ENCODE results near the gene SNX22.

SNX22 gene

DNA sequence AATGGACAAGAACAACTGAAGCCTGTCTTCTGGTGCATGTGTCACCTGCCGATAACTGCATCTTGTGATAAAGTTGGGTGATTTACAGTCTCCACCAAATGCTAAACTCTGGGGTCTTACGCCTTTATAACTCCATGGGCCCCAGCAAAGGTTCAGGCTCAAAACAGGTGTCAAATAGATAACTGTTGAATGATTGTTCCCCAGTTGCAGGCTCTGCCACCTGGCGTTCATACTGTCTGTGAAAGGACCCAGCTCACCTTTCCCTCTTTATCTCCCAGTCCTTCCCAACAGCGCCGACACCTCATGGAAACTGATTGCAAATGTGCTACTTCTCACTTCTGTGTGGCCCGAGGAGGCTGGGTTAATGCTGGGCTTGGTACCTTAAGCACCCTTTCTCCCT is 8.3 kb upstream of the SNX22 start:
- Mint-ChIP-seq H3K27ac (no peak overlapping the region), H3K4me3 (no peak overlapping the region), H3K27me3 (no peaks in the 10 kb centered on the region), H3K4me1 (ENCODE audit: low read depth in 2 of 2) (no peaks in the 10 kb centered on the region), H3K36me3 (ENCODE audit: insufficient read depth) (peaks cover 26% of the 10 kb centered on the region), H3K9me3 (no peaks in the 10 kb centered on the region)
- ATAC-seq (replicated peaks) (no peak), DNase-seq (no peak)

DNA sequence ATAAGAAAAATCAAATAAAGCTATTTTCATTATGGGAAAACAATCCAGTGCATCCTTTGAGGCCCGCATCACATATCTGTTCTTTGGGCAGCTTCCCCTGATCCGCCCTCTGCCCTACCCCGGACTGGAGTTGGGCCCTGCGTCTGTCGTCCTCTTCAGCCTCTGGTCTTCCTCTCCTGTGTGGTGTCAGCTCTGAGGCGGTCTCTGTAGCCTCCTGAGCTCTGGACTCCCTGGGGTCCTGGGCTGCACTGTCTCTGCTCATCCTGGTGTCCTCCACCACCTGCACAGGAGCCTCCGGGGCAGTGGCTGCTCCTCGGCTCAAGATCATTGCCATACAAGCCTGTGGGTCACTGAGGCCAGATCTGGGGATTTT is 7.4 kb upstream of the SNX22 start:
- no peaks in the 10 kb centered on the region for H3K9me3 Mint-ChIP-seq
- H3K4me1 Mint-ChIP-seq (ENCODE audit: low read depth in 2 of 2), result no peaks in the 10 kb centered on the region
- H3K4me3 Mint-ChIP-seq, result no peak overlapping the region
- DNase-seq (no peak), ATAC-seq (replicated peaks) (no peak)
- peak overlapping the region in 1 of 2 donors; percentile 44 for H3K27ac Mint-ChIP-seq
- peaks cover 24% of the 10 kb centered on the region for H3K36me3 Mint-ChIP-seq (ENCODE audit: insufficient read depth)
- no peaks in the 10 kb centered on the region for H3K27me3 Mint-ChIP-seq

DNA sequence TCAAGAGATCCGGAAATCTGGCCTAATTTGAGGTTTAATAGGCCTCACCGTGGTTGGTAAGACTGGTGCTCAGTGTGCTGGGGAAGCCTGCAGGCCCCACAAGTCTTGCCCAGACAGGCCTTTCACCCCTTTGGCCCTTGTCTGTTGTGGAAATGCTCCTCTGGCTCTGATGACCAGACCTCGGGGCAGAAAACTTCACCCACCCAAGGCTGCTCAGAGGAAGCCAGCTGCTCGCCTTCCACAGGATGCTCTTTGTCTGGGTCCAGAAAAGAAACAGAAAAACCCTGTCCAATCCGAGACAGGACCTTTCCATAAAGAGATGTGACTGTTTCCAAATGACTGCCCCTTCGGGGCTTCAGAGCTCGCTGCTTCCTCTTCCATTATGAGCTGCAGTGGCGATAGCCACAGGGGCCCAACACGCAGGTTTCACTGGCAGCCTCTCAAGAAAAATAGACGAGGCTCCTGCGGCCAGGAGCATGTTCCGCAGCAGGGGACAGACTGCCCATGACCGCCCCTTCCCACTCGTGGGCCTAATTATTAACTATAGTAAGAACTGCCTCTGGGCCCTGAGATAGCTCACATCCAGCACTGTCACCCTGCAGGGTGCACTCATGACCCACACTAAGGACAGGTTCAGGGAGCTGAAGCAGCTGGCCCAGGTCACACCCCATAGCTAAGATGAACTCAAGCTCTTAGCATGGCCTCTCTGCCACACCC is 6.8 kb upstream of the SNX22 start:
- Mint-ChIP-seq H3K27ac (peak overlapping the region in 1 of 2 donors; percentile 44), H3K4me3 (no peak overlapping the region), H3K27me3 (no peaks in the 10 kb centered on the region), H3K4me1 (ENCODE audit: low read depth in 2 of 2) (peaks cover 4 to 5% of the 10 kb centered on the region in 2 donors), H3K9me3 (no peaks in the 10 kb centered on the region), H3K36me3 (ENCODE audit: insufficient read depth) (peaks cover 24% of the 10 kb centered on the region)
- ATAC-seq (replicated peaks) (no peak), DNase-seq (no peak)

DNA sequence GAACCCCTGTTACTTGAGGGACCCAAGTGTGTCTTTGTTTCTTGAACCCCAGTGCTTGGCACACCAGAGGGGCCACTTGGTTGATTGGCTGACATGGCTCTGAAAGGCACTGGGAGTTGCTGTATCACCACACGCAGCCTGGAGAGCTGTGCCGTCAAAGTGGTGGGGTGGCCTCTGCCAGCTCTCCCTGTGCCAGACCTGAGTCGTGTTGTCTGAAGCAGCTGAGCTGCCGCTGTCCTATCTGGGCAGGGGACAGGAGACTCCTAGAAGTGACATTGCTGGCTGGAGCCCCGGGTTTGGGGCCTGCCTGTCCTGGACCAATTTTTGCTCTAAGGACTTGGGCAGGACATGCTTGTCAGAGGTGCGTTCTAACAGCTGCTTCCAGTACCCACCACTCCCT is 5.5 kb upstream of the SNX22 start:
- H3K4me1 Mint-ChIP-seq (ENCODE audit: low read depth in 2 of 2), result peaks cover 9% of the 10 kb centered on the region in 2 donors
- H3K36me3 Mint-ChIP-seq (ENCODE audit: insufficient read depth), result peaks cover 27% of the 10 kb centered on the region
- H3K27me3 Mint-ChIP-seq, result peaks cover 0 to 6% of the 10 kb centered on the region in 2 donors
- peak overlapping the region in 1 of 2 donors; percentile 44 for H3K27ac Mint-ChIP-seq
- no peak for DNase-seq
- no peak for ATAC-seq (replicated peaks)
- H3K4me3 Mint-ChIP-seq, result no peak overlapping the region
- no peaks in the 10 kb centered on the region for H3K9me3 Mint-ChIP-seq

DNA sequence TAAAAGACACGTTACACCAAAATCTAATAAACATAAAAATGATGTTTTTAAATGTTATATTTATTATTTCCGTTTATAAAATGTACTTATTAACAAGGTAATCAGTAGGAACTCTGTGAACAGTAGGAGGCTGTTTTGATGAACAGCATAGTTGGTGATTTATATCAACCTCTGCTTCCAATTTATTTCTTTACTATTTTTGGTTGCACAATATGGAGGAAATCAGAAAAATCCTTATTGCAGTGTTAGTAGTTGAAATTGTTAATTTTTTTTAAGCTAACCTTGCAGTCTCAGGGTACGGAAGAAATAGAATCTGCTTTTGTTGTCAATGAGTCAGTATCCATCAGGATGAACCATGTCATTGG is 5.0 kb upstream of the SNX22 start:
- Mint-ChIP-seq H3K4me3 (no peak overlapping the region), H3K27me3 (peaks cover 0 to 9% of the 10 kb centered on the region in 2 donors), H3K9me3 (no peaks in the 10 kb centered on the region), H3K36me3 (ENCODE audit: insufficient read depth) (peaks cover 26% of the 10 kb centered on the region), H3K4me1 (ENCODE audit: low read depth in 2 of 2) (peaks cover 10% of the 10 kb centered on the region in 2 donors), H3K27ac (no peak overlapping the region)
- no peak for ATAC-seq (replicated peaks)
- DNase-seq, result no peak

DNA sequence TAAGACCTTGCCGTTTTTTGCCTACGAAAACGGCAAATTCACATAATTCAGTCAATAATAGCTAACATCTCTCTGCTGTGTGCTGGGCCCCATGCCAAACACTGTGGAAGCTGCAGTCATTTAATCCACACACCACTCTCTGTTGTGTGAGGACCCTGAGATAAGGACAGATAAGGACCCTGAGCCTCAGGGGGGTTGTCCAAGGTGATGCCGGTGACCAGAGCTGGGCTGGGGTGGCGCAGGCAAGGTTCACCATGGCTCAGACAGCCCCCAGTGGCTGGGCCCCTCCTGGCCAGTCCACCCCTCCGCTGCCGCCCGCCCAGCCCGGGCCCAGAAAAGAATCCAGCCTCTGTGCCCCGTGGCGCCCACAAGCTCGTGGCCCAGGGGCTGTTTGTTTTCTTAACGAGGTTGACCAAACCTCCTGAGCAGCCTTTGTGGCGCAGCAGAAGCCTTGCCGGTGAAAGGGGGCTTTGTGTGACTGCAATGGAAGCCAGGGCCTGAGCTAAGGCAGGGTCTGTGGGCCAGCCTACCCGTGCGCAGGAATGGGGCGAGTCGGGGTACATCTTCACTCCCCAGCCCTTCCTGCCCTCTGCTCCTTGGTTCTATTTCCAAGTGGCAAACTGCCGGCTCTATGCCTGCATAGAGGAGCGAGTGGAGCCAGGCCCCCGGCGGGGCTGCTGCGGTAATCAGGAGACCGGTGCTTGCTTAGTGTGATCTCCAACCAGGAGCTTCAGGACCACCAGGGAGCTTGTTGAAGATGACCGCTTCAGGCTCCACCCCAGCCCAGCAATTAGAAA is 4.4 kb upstream of the SNX22 start:
- DNase-seq, result no peak
- Mint-ChIP-seq H3K27me3 (peaks cover 0 to 9% of the 10 kb centered on the region in 2 donors), H3K9me3 (no peaks in the 10 kb centered on the region), H3K36me3 (ENCODE audit: insufficient read depth) (peaks cover 24% of the 10 kb centered on the region), H3K27ac (no peak overlapping the region), H3K4me3 (no peak overlapping the region), H3K4me1 (ENCODE audit: low read depth in 2 of 2) (peaks cover 10% of the 10 kb centered on the region in 2 donors)
- no peak for ATAC-seq (replicated peaks)

DNA sequence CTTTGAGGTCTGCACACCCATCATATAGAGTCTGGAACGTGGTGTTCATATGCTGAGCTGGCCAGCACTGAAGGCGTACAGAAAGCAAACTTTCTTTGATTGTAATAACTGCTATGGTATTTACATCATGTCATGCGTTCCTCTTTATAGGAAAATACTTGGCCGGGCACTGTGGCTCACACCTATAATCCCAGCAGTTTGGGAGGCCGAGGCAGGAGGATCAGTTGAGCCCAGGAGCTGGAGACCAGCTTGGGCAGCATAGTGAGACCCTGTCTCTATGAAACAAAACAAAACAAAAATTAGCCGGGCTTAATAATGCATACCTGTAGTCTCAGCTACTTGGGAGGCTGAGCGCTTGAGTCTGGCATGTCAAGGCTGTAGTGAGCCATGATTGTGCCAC is 3.4 kb upstream of the SNX22 start:
- DNase-seq (no peak), ATAC-seq (replicated peaks) (no peak)
- H3K4me1 Mint-ChIP-seq (ENCODE audit: low read depth in 2 of 2), result peaks cover 10 to 16% of the 10 kb centered on the region in 2 donors
- H3K27me3 Mint-ChIP-seq, result peaks cover 2 to 18% of the 10 kb centered on the region in 2 donors
- no peaks in the 10 kb centered on the region for H3K9me3 Mint-ChIP-seq
- H3K4me3 Mint-ChIP-seq, result no peak overlapping the region
- peaks cover 21% of the 10 kb centered on the region for H3K36me3 Mint-ChIP-seq (ENCODE audit: insufficient read depth)
- H3K27ac Mint-ChIP-seq, result no peak overlapping the region

DNA sequence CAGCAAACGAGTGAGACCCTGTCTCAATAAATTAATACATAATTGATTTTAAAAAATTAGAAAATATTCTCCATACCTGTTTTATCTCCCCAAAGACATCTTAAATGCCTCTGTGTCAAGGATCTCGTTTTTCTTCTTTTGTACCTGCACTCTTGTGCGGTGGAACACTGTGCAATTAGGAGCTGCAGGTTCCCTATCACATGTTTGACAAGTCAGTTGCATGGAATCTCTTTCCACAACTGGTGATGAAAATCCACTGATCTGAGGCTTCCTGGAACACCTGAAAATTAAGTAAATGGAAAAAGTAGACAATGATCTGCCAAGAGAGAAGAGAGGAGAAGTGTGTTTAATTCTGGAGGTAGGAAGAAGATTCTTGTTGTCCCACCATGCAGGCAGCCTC is 3.0 kb upstream of the SNX22 start:
- ATAC-seq (replicated peaks) (no peak), DNase-seq (no peak)
- Mint-ChIP-seq H3K36me3 (ENCODE audit: insufficient read depth) (peaks cover 21% of the 10 kb centered on the region), H3K9me3 (no peaks in the 10 kb centered on the region), H3K4me3 (no peak overlapping the region), H3K27me3 (peaks cover 7 to 21% of the 10 kb centered on the region in 2 donors), H3K4me1 (ENCODE audit: low read depth in 2 of 2) (peaks cover 13 to 20% of the 10 kb centered on the region in 2 donors), H3K27ac (no peak overlapping the region)

DNA sequence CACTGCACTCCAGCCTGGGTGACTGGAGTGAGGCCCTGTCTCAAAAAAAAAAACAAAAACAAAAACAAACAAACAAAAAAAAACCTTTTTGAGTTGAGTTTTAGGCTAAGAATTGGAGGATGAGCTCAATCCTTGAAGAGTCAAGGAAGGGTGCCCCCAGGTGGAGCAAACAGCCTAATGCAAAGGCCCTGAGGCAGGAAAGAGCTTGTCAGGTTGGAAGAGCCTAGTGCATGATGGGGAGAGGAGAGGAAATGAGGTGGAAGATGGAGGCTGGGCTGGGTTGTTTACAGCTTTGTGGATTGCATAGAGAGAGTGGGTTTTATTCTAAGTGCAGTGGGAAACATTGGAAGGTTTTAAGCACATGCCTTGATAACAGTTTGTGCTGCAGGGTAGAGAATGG is 2.1 kb upstream of the SNX22 start:
- ATAC-seq (replicated peaks) (no peak), DNase-seq (no peak)
- Mint-ChIP-seq H3K4me3 (peak overlapping the region in 1 of 2 donors; percentile 2), H3K27ac (no peak overlapping the region), H3K4me1 (ENCODE audit: low read depth in 2 of 2) (peaks cover 18 to 22% of the 10 kb centered on the region in 2 donors), H3K27me3 (peaks cover 8 to 21% of the 10 kb centered on the region in 2 donors), H3K36me3 (ENCODE audit: insufficient read depth) (peaks cover 27% of the 10 kb centered on the region), H3K9me3 (no peaks in the 10 kb centered on the region)

DNA sequence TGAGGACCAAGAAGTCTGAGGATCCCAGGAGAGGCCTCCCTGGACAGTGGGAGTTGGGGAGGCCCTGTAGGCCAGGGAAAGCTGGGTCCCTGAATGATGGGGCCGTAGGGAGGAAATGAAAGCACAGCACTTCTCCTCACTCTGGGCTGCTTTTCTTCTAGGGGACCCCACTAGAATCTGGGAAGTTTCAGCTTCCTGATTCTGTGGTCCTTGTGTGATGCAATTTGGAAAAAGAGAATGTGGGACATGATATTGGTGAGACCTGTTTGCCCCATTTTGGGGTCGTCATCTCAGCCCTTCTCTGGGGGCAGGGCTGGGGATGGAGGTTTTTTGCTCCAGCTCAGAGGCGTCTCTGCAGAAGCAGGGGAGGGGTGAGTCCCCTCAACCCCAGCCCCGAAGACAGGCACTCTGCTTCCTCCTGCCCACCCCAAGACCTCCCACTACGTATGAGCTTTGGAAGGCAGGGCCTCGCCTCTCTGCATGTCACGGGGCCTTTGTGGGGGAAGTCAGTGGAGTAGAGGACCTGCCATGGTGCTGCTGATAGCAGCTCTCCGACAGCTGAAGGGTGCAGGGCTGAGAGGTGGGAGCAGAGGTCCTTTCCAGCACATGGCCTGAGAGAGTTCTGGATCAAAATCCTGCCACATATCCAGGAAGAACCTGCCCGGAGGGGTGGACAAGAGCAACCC is 1.5 kb upstream of the SNX22 start:
- DNase-seq, result no peak
- peaks cover 8 to 21% of the 10 kb centered on the region in 2 donors for H3K27me3 Mint-ChIP-seq
- H3K36me3 Mint-ChIP-seq (ENCODE audit: insufficient read depth), result peaks cover 29% of the 10 kb centered on the region
- peak overlapping the region in 1 of 2 donors; percentile 12 for H3K27ac Mint-ChIP-seq
- no peak for ATAC-seq (replicated peaks)
- H3K4me3 Mint-ChIP-seq, result peak overlapping the region in 1 of 2 donors; percentile 2
- H3K4me1 Mint-ChIP-seq (ENCODE audit: low read depth in 2 of 2), result peaks cover 20 to 22% of the 10 kb centered on the region in 2 donors
- no peaks in the 10 kb centered on the region for H3K9me3 Mint-ChIP-seq

DNA sequence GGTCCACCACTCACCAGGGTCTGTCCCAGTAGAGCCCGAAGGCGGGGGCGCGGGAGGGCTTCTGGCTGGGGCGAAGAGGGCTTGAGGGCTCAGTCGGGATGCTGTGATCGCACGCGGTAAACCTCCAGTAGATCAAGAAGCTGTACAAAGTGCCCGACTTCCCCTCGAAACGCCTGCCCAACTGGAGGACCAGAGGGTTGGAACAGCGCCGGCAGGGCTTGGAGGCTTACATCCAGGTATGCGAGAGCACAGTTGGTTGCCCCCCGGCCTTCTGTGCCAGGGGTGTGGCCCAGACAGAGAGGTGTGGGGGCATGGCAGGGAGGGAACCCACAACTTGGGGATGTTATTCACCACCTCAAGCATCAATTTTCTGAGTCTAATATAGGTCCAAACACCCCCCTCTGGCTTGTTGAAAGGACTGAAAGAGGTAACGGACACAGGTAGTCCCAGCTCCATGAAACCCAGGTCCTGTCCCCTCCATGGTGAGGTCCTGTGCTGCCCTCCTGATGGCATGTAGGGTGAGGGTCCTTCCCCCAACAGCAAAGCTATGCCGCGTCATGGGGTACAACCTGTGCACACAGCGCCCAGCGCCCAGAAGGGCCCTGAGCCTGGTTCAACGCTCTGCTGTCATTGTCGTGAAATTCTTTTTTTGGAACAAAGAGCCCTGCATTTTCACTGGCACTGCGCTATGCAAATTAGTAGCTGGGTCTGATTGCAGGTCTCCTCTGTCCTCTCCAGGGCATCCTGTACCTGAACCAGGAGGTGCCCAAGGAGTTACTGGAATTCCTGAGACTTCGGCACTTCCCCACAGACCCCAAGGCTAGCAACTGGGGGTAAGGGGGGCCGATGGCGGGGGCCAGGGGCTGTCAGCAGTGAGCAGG is 1.2 kb downstream of the SNX22 start:
- Mint-ChIP-seq H3K27me3 (peaks cover 8 to 21% of the 10 kb centered on the region in 2 donors), H3K4me3 (peak overlapping the region; percentile 69 to 70), H3K27ac (no peak overlapping the region), H3K4me1 (ENCODE audit: low read depth in 2 of 2) (peaks cover 20 to 27% of the 10 kb centered on the region in 2 donors), H3K36me3 (ENCODE audit: insufficient read depth) (peaks cover 47% of the 10 kb centered on the region), H3K9me3 (no peaks in the 10 kb centered on the region)
- ATAC-seq (replicated peaks), result no peak
- DNase-seq, result peak in 1 of 3 experiments; percentile 21

DNA sequence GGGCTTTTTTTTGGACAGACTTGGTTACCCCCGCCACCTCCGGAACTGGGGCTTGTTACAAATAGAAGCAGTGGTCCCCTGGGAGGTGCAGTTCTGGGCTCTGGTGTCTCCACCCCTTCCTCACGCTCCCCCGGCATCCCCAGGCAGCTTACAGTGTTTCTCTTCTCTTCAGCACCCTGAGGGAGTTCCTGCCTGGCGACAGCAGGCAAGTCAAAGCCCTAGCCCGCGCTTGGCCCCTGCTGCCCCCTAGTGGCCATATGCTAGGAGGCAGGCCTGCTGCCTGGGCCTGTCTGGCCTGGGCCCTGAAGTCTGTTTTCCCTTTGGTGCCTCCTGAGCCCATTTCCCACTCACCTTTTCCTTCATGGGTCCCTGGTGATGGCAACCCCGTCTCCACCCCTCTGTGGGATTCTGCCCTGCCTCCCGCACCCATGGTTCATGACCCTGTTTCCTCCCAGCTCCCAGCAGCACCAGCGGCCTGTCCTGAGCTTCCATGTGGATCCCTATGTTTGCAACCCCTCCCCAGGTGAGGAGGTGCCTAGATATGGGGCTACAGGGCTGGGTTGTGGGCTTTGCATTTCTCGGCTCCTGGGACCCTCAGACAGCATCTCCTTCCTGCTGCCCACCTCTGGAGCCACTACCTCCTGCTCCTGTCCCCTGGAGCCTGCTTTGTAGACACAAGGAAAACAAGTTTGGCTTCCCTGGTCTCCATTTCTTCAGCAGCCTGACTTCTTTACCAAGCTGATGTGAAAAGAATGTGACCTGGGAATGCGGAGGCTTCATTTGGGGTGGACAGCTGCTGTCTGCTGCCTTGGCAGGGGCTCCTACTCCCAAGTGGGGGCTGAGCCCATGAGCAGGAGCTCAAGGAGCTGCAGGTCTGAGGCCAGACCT is 2.2 kb downstream of the SNX22 start:
- Mint-ChIP-seq H3K4me1 (ENCODE audit: low read depth in 2 of 2) (peaks cover 29 to 35% of the 10 kb centered on the region in 2 donors), H3K4me3 (peak overlapping the region; percentile 64 to 69), H3K9me3 (no peaks in the 10 kb centered on the region), H3K36me3 (ENCODE audit: insufficient read depth) (peaks cover 57% of the 10 kb centered on the region), H3K27me3 (peaks cover 8 to 21% of the 10 kb centered on the region in 2 donors), H3K27ac (peak overlapping the region; percentile 6 to 27)
- ATAC-seq (replicated peaks) (peak; percentile 91), DNase-seq (peak; percentile 92 to 94 (median 94))

All from effector memory CD8-positive, alpha-beta T cell (primary cell).